GM19455 (cell line): ENCODE results near the gene AXL.

ENCODE experiments used
- ATAC-seq: cut with Tn5 transposase; IDR thresholded peaks from one replicate; pipeline ENCODE4 v1.9.1; 2021; ENCODE audit not compliant: unreplicated experiment

Gene AXL

GRCh38 chr19:41305927-41306793 lies 87.1 kb downstream of the AXL start:
- ATAC-seq: no peak

GRCh38 chr19:41307090-41307875 lies 88.3 kb downstream of the AXL start:
- no peak for ATAC-seq

GRCh38 chr19:41307954-41308449 lies 89.0 kb downstream of the AXL start:
- no peak for ATAC-seq

GRCh38 chr19:41308450-41309179 lies 89.6 kb downstream of the AXL start:
- ATAC-seq: peak; percentile 50

GRCh38 chr19:41309180-41310032 lies 90.4 kb downstream of the AXL start:
- no peak for ATAC-seq

- peak; percentile 64 for ATAC-seq
These were observed 91.2 kb downstream of the AXL start, which contains the start of gene CCDC97 for GRCh38 chr19:41310033-41310831. CCDC97 (plus strand) TSS chr19:41310172; CDS start chr19:41310311, 139 bp downstream.

- ATAC-seq: no peak
These were observed 92.0 kb downstream of the AXL start for GRCh38 chr19:41311072-41311471.
